ENCODE data around the gene PTPRD. TPM values are rescaled to one million over a fixed set of nuclear protein-coding genes. Genes with fewer than 3 reads are reported as not detected.

Gene PTPRD
- total RNA-seq, 1 experiment from 2014 or later: 32.5 TPM

DNA sequence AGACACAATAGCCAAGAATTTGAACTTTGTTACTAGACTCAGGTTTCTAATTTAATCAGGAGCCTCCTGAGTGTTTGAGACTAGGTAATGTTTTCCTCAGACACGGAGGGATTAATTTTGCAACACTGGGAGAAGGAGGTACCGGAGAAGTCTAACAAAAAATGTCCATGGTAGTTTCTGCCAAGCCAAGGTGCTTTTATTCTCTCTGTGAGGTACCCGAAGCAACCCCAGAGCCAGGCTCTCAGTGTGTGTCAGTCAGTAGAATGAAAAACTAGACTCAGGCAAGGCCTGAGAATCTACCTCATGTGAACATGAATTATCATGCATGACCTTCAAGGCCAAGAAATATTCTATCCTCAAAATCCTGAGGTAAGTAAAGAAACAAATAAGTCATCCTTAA is 1832.4 kb downstream of the PTPRD start:
- no peak overlapping the region for H2BK12ac ChIP-seq (ENCODE audit: insufficient read length, low read depth, low read length)
- H4K5ac ChIP-seq (ENCODE audit: insufficient read length, low read depth, low read length): no peak overlapping the region
- no peak overlapping the region for H3K27ac ChIP-seq (ENCODE audit: insufficient read length, low read depth, low read length)
- no peak overlapping the region for H2BK15ac ChIP-seq (ENCODE audit: low read depth, low read length)
- H3K4me2 ChIP-seq (ENCODE audit: insufficient read depth, insufficient read length, low read length): no peak overlapping the region
- no peak overlapping the region for H2BK5ac ChIP-seq (ENCODE audit: insufficient read length, low read length)
- no peak overlapping the region for H3K14ac ChIP-seq (ENCODE audit: insufficient read depth, low read length)
- no CpG with 5 or more reads among the region's 3 CpGs for WGBS (ENCODE audit: extremely low coverage, insufficient read length, low lambda C conversion rate)
- Mint-ChIP-seq H3K9me3 (no peaks in the 10 kb centered on the region), H3K36me3 (ENCODE audit: insufficient read depth in 1 of 3, low read depth in 3 of 3) (no peaks in the 10 kb centered on the region), H3K4me3 (no peak overlapping the region), H3K27me3 (ENCODE audit: low read depth) (no peaks in the 10 kb centered on the region), H3K4me1 (peaks cover 44 to 45% of the 10 kb centered on the region in 2 experiments), H3K27ac (peak overlapping the region in 2 of 3 experiments; percentile 33 to 39; a peak in 1 of 7 replicates)
- H3K4me1 ChIP-seq (ENCODE audit: insufficient read depth, low read length): no peaks in the 10 kb centered on the region
- no peak overlapping the region for H3K4ac ChIP-seq (ENCODE audit: low read depth, low read length)
- no peak overlapping the region for H3K18ac ChIP-seq (ENCODE audit: insufficient read length, low read depth, low read length)
- no peak overlapping the region for H2BK20ac ChIP-seq (ENCODE audit: low read depth, low read length, poor library complexity, severe bottlenecking)
- no peak overlapping the region for H3K9ac ChIP-seq (ENCODE audit: extremely low read depth, insufficient read length, low read length)
- TF ChIP-seq, protein P1, sequence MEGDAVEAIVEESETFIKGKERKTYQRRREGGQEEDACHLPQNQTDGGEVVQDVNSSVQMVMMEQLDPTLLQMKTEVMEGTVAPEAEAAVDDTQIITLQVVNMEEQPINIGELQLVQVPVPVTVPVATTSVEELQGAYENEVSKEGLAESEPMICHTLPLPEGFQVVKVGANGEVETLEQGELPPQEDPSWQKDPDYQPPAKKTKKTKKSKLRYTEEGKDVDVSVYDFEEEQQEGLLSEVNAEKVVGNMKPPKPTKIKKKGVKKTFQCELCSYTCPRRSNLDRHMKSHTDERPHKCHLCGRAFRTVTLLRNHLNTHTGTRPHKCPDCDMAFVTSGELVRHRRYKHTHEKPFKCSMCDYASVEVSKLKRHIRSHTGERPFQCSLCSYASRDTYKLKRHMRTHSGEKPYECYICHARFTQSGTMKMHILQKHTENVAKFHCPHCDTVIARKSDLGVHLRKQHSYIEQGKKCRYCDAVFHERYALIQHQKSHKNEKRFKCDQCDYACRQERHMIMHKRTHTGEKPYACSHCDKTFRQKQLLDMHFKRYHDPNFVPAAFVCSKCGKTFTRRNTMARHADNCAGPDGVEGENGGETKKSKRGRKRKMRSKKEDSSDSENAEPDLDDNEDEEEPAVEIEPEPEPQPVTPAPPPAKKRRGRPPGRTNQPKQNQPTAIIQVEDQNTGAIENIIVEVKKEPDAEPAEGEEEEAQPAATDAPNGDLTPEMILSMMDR (conservative IDR thresholded peaks at IDR 0.05): no peak
- no peaks in the 10 kb centered on the region for H3K79me2 ChIP-seq (ENCODE audit: insufficient read depth, low read length)
- no peaks in the 10 kb centered on the region for H3K23me2 ChIP-seq (ENCODE audit: insufficient read length, low read depth, low read length, poor library complexity, severe bottlenecking)
- H2AK5ac ChIP-seq (ENCODE audit: insufficient read length, low read length): no peak overlapping the region
- no peaks in the 10 kb centered on the region for H4K20me1 ChIP-seq (ENCODE audit: control insufficient read depth, insufficient read depth, insufficient read length)
- no peak overlapping the region for H3T11ph ChIP-seq (ENCODE audit: low read length)
- no peaks in the 10 kb centered on the region for H3K27me3 ChIP-seq (ENCODE audit: insufficient read depth, low read length)
- no peak overlapping the region for H4K8ac ChIP-seq (replicated peaks; ENCODE audit: insufficient read length, low read depth, low read length)
- no peak for DNase-seq
- no peak overlapping the region for H3K56ac ChIP-seq (ENCODE audit: insufficient read length, low read depth, low read length)
- H2BK120ac ChIP-seq (ENCODE audit: low read depth, low read length, poor library complexity, severe bottlenecking): no peak overlapping the region
- H3K23ac ChIP-seq (ENCODE audit: insufficient read length, low read depth, low read length): no peak overlapping the region
- no peaks in the 10 kb centered on the region for H3K9me3 ChIP-seq (ENCODE audit: control insufficient read depth, low read depth, low read length)
- H4K91ac ChIP-seq (ENCODE audit: insufficient read length, low read depth, low read length): no peak overlapping the region
- no peak overlapping the region for H2AFZ ChIP-seq (ENCODE audit: low read length)
- H3K79me1 ChIP-seq (ENCODE audit: insufficient read depth, low read depth, low read length, poor library complexity, severe bottlenecking): no peaks in the 10 kb centered on the region

Data from H9 (cell line).